ENCODE results near the gene TIAM2.

TIAM2 gene

GRCh38 chr6:155121294-155121693 lies 126.2 kb downstream of the TIAM2 start:
- DNase-seq (ENCODE audit: low read depth): no peak
- no peak overlapping the region for H3K4me3 ChIP-seq (ENCODE audit: low read depth, low read length)
- no peak for TF ChIP-seq CTCF (IDR thresholded peaks at IDR 0.05; ENCODE audit: low read depth, low read length, missing control alignments)

- TF ChIP-seq CTCF (IDR thresholded peaks at IDR 0.05; ENCODE audit: low read depth, low read length, missing control alignments): no peak
- DNase-seq (ENCODE audit: low read depth): no peak
- no peak overlapping the region for H3K4me3 ChIP-seq (ENCODE audit: low read depth, low read length)
These were observed 126.6 kb downstream of the TIAM2 start for GRCh38 chr6:155121699-155122098.

- DNase-seq (ENCODE audit: low read depth): no peak
- no peak for TF ChIP-seq CTCF (IDR thresholded peaks at IDR 0.05; ENCODE audit: low read depth, low read length, missing control alignments)
- H3K4me3 ChIP-seq (ENCODE audit: low read depth, low read length): no peak overlapping the region
These were observed 127.3 kb downstream of the TIAM2 start for GRCh38 chr6:155122199-155122950.

- no peak for DNase-seq (ENCODE audit: low read depth)
- no peak for TF ChIP-seq CTCF (IDR thresholded peaks at IDR 0.05; ENCODE audit: low read depth, low read length, missing control alignments)
- no peak overlapping the region for H3K4me3 ChIP-seq (ENCODE audit: low read depth, low read length)
These were observed 128.4 kb downstream of the TIAM2 start for GRCh38 chr6:155123520-155123919.

- TF ChIP-seq CTCF (IDR thresholded peaks at IDR 0.05; ENCODE audit: low read depth, low read length, missing control alignments): no peak
- no peak for DNase-seq (ENCODE audit: low read depth)
- H3K4me3 ChIP-seq (ENCODE audit: low read depth, low read length): no peak overlapping the region
These were observed 130.8 kb downstream of the TIAM2 start for GRCh38 chr6:155125906-155126305.

- H3K4me3 ChIP-seq (ENCODE audit: low read depth, low read length): no peak overlapping the region
- TF ChIP-seq CTCF (IDR thresholded peaks at IDR 0.05; ENCODE audit: low read depth, low read length, missing control alignments): no peak
- DNase-seq (ENCODE audit: low read depth): no peak
These were observed 131.8 kb downstream of the TIAM2 start for GRCh38 chr6:155126727-155127439.
